ENCODE data around the gene DIP2C.
"Not testable (repeated sequence)": the region's sequence is repeated elsewhere in the genome, so short reads cannot be mapped to it uniquely, and the experiment has no call there.

Gene DIP2C

GRCh38 chr10:639751-640672, 49.5 kb downstream of the DIP2C start:
- no peak for DNase-seq (ENCODE audit: low read depth)

GRCh38 chr10:639001-639750, 50.3 kb downstream of the DIP2C start:
- DNase-seq (ENCODE audit: low read depth), result no peak

- no peak for DNase-seq (ENCODE audit: low read depth)
Measured at GRCh38 chr10:637771-638195, 51.7 kb downstream of the DIP2C start.

GRCh38 chr10:637221-637620, 52.2 kb downstream of the DIP2C start:
- DNase-seq (ENCODE audit: low read depth), result no peak

GRCh38 chr10:636769-637168, 52.7 kb downstream of the DIP2C start:
- no peak for DNase-seq (ENCODE audit: low read depth)

- no peak for DNase-seq (ENCODE audit: low read depth)
Measured at GRCh38 chr10:636016-636730, 53.3 kb downstream of the DIP2C start.

GRCh38 chr10:635088-635861, 54.2 kb downstream of the DIP2C start:
- no peak for DNase-seq (ENCODE audit: low read depth)

GRCh38 chr10:634256-634655, 55.2 kb downstream of the DIP2C start:
- no peak for DNase-seq (ENCODE audit: low read depth)

GRCh38 chr10:633279-634245, 55.9 kb downstream of the DIP2C start:
- DNase-seq (ENCODE audit: low read depth), result no peak

- not testable (repeated sequence) for DNase-seq (ENCODE audit: low read depth)
Measured at GRCh38 chr10:632807-633177, 56.7 kb downstream of the DIP2C start.

- DNase-seq (ENCODE audit: low read depth), result not testable (repeated sequence)
Measured at GRCh38 chr10:632155-632806, 57.2 kb downstream of the DIP2C start.

GRCh38 chr10:631266-631665, 58.2 kb downstream of the DIP2C start:
- DNase-seq (ENCODE audit: low read depth), result no peak

- no peak for DNase-seq (ENCODE audit: low read depth)
Measured at GRCh38 chr10:630581-631073, 58.8 kb downstream of the DIP2C start.

- DNase-seq (ENCODE audit: low read depth), result no peak
Measured at GRCh38 chr10:629186-629998, 60.1 kb downstream of the DIP2C start.

- DNase-seq (ENCODE audit: low read depth), result no peak
Measured at GRCh38 chr10:628386-629045, 61.0 kb downstream of the DIP2C start.

- no peak for DNase-seq (ENCODE audit: low read depth)
Measured at GRCh38 chr10:627032-627992, 62.2 kb downstream of the DIP2C start.

All from activated gamma-delta T cell treated with anti-CD3 and anti-CD28 coated beads, Interleukin-2, amount 50 U/mL, for 16 hours (primary cell).